Activated naive CD4-positive, alpha-beta T cell treated with Interleukin-2 at 50 U/mL for 16 hours (primary cell): Measurements from ENCODE around the gene MT1G.
"Not testable (repeated sequence)": the region's sequence is repeated elsewhere in the genome, so short reads cannot be mapped to it uniquely, and the experiment has no call there.

Source experiments
- DNase-seq: peaks from one replicate; pipeline ENCODE4 v3.0.0-alpha.2; 2020

MT1G gene

GRCh38 chr16:56684256-56684925 is 16.5 kb upstream of the MT1G start:
- no peak for DNase-seq

GRCh38 chr16:56683424-56684172 is 15.7 kb upstream of the MT1G start:
- DNase-seq = no peak

- peak; percentile 20 for DNase-seq
These were observed 15.0 kb upstream of the MT1G start for GRCh38 chr16:56682703-56683397.

- peak; percentile 90 for DNase-seq
These were observed 14.3 kb upstream of the MT1G start, which contains the start of gene MT1X for GRCh38 chr16:56681939-56682702. Gene MT1X (plus strand): TSS chr16:56682470. CDS start chr16:56682541, 71 bp downstream.

GRCh38 chr16:56679818-56680217 is 12.0 kb upstream of the MT1G start:
- no peak for DNase-seq

GRCh38 chr16:56679078-56679730 is 11.3 kb upstream of the MT1G start:
- DNase-seq = no peak

- no peak for DNase-seq
These were observed 9.6 kb upstream of the MT1G start for GRCh38 chr16:56677474-56677873.

- peak; percentile 59 for DNase-seq
These were observed 7.9 kb upstream of the MT1G start for GRCh38 chr16:56675685-56676210.

- not testable (repeated sequence) for DNase-seq
These were observed 6.7 kb upstream of the MT1G start for GRCh38 chr16:56674570-56674969.

GRCh38 chr16:56673921-56674320 is 6.1 kb upstream of the MT1G start:
- DNase-seq = no peak

GRCh38 chr16:56672761-56673536 is 5.1 kb upstream of the MT1G start:
- no peak for DNase-seq

- DNase-seq = not testable (repeated sequence)
These were observed 4.3 kb upstream of the MT1G start for GRCh38 chr16:56672171-56672570.

GRCh38 chr16:56671691-56672090 is 3.8 kb upstream of the MT1G start:
- not testable (repeated sequence) for DNase-seq

GRCh38 chr16:56670620-56670934 is 2.7 kb upstream of the MT1G start:
- DNase-seq = no peak

GRCh38 chr16:56669840-56670619 is 2.2 kb upstream of the MT1G start:
- no peak for DNase-seq

- no peak for DNase-seq
These were observed 1.4 kb upstream of the MT1G start, which contains the start of gene MT1H for GRCh38 chr16:56669005-56669839. Gene MT1H (plus strand): TSS chr16:56669814. CDS start chr16:56669885, 71 bp downstream.

- not testable (repeated sequence) for DNase-seq
These were observed 2.3 kb downstream of the MT1G start for GRCh38 chr16:56665286-56666261.

GRCh38 chr16:56664506-56664905 is 3.4 kb downstream of the MT1G start:
- DNase-seq = no peak
